OCI-LY7 (cell line): Measurements from ENCODE around the gene CHEK2.

Experiments
- CTCF ChIP-seq: fragments of 200-600 bp; sonication (generic); conservative IDR thresholded peaks from 2 replicates; pipeline ENCODE4 v1.5.1; 2014; ENCODE audit warnings: mild to moderate bottlenecking, antibody characterized with exemption, low read length, moderate library complexity, mixed read lengths
- EZH2phosphoT487 ChIP-seq: fragments of 200-600 bp; sonication (generic); IDR thresholded peaks from 2 replicates; pipeline ENCODE4 v1.6.1; 2018; ENCODE audit warnings: low read depth, borderline replicate concordance, mild to moderate bottlenecking, mixed run types, antibody characterized with exemption, low read length, moderate library complexity, mixed read lengths

DNA sequence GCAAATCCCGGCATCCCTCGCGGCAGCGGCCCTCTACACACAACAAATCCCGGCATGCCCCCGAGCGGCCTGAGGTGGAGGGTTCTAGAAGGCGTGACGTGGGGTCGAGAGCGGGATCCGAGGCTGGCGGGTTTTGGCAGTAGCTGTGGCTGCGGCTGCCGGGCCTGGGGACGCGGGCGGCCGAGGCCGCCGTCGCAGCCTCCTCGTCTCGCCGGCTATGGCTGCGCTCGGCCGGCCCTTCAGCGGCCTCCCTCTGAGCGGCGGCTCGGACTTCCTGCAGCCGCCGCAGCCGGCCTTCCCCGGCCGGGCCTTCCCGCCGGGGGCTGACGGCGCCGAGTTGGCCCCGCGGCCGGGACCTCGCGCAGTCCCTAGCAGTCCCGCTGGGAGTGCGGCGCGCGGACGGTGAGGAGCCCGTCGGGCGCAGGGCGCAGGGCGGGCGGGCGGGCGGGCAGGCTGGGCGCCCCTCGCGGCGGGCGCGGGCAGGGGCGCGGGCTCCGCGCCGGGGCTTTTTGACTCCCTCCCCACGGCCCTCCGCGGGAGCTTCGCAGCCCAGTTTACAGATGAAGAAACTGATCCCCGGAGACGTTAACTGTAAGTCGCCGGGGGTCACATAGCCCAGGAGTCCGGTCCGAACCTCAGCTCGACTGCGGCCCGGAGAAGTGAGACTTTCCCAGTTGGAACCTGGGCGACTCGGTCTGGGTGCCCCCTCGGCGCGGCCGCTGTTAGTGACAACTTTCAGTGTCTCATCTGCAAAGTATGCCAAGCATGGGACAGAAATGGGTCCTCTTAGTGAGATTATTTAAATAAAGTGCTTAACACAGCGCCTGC, 31.2 kb upstream of the CHEK2 start, which contains the start of gene CCDC117:
- TF ChIP-seq CTCF, result 0 out of 2 replicates have a peak, but pooled peaks have one; percentile 28
- TF ChIP-seq EZH2phosphoT487, result no peak
